BJ (cell line): ENCODE measurements around the gene DIP2C. TPM values are rescaled to one million over a fixed set of nuclear protein-coding genes. Genes with fewer than 3 reads are reported as not detected.

Experiments used
- CTCF ChIA-PET: fragments of 350-600 bp; formaldehyde crosslinking; extraction: SDS; loops from one replicate; lab custom pipeline; 2021; ENCODE audit warnings: antibody characterized with exemption, inconsistent platforms; lab: Yijun Ruan, JAX
- POLR2A ChIA-PET: fragments of 300-600 bp; sonication (Branson Sonifier 250); formaldehyde crosslinking; extraction: SDS; loops from one replicate; lab custom pipeline; 2021; ENCODE audit warnings: antibody characterized with exemption; lab: Charles Lee
- DNase-seq: peaks from one replicate; pipeline ENCODE4 v3.0.0-alpha.2; 2011; ENCODE audit warnings: low read depth
- H3K27me3 ChIP-seq: 2 replicates; pipeline ENCODE4 v1.6.0; 2011; ENCODE audit warnings: low read length; ENCODE audit not compliant: control insufficient read depth, insufficient read depth
- H3K36me3 ChIP-seq: 2 replicates; pipeline ENCODE4 v1.5.1; 2011; ENCODE audit warnings: low read length; ENCODE audit not compliant: control insufficient read depth, insufficient read depth
- H3K4me3 ChIP-seq: 2 replicates; pipeline ENCODE4 v1.5.1; 2011; ENCODE audit warnings: low read depth, mild to moderate bottlenecking, control low read depth, low read length
- polyA plus RNA-seq: library from polyadenylated mRNA; depleted of rRNA; stranded (reverse); fragments of >200 nt; gene quantifications from 2 replicates; pipeline ENCODE4 v1.2.3, GENCODE V29; 2011
- TF ChIP-seq, protein P1 (sequence below): IDR thresholded peaks from 2 replicates; pipeline ENCODE4 v1.5.1; 2011; ENCODE audit warnings: low read depth, mild to moderate bottlenecking, control low read depth, inconsistent platforms, low read length, moderate library complexity; ENCODE audit not compliant: insufficient read depth

The DIP2C gene
- polyA plus RNA-seq, 1 experiment, result 9.3 TPM

DNA sequence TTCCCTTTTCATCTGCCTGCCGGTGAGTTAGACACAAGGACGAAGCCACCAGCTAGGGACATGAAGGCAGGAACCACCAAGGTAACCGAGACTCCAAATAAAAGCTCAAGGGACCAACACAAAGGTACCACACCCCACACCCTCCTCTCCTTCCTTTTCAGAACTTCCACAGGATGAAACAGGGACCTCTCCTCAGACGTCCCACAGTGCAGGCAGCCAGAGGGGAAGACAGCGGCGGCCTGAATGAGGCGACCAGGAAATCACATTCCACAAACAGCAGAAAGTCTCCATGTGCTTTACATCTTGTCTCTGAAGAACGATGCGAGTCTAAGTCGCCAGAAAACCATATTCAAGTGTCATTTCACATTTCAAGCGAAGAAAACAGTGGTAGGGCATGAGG lies 97.8 kb downstream of the DIP2C start:
- H3K4me3 ChIP-seq, result no peak overlapping the region
- H3K27me3 ChIP-seq, result no peaks in the 10 kb centered on the region
- TF ChIP-seq, protein P1, sequence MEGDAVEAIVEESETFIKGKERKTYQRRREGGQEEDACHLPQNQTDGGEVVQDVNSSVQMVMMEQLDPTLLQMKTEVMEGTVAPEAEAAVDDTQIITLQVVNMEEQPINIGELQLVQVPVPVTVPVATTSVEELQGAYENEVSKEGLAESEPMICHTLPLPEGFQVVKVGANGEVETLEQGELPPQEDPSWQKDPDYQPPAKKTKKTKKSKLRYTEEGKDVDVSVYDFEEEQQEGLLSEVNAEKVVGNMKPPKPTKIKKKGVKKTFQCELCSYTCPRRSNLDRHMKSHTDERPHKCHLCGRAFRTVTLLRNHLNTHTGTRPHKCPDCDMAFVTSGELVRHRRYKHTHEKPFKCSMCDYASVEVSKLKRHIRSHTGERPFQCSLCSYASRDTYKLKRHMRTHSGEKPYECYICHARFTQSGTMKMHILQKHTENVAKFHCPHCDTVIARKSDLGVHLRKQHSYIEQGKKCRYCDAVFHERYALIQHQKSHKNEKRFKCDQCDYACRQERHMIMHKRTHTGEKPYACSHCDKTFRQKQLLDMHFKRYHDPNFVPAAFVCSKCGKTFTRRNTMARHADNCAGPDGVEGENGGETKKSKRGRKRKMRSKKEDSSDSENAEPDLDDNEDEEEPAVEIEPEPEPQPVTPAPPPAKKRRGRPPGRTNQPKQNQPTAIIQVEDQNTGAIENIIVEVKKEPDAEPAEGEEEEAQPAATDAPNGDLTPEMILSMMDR, result no peak
- DNase-seq, result no peak
- ChIA-PET POLR2A (no interaction called here), CTCF (no interaction called here)
- H3K36me3 ChIP-seq, result no peaks in the 10 kb centered on the region; the same call in 1 of the 2 replicates

DNA sequence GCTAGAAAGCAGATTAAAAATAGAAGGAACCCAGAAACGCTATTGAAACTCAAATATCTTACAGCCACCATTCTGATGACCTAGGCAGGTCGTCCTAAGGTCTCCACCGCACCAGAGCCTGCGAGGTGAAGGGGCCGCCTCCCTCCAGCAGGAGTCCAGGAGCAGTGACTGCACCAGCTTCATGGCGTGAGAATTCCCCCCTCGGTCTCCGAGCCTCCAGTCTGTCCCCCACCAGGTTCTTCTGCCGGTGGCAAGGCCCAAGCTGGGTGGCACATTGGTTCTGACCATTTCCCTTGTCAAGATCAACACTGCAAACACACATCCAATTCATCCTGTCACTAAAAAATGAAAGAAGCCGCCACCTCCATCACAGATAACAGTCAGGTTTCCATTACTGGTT lies 98.7 kb downstream of the DIP2C start:
- DNase-seq, result no peak
- CTCF ChIA-PET, result interaction anchor here (0.7 kb wide), 1 partner anchor 204 kb away, joined by 4 read pairs; no protein-coding TSS in a partner anchor
- no peaks in the 10 kb centered on the region for H3K27me3 ChIP-seq
- POLR2A ChIA-PET, result no interaction called here
- TF ChIP-seq, protein P1, result no peak
- no peak overlapping the region for H3K4me3 ChIP-seq
- no peaks in the 10 kb centered on the region; the same call in 1 of the 2 replicates for H3K36me3 ChIP-seq

DNA sequence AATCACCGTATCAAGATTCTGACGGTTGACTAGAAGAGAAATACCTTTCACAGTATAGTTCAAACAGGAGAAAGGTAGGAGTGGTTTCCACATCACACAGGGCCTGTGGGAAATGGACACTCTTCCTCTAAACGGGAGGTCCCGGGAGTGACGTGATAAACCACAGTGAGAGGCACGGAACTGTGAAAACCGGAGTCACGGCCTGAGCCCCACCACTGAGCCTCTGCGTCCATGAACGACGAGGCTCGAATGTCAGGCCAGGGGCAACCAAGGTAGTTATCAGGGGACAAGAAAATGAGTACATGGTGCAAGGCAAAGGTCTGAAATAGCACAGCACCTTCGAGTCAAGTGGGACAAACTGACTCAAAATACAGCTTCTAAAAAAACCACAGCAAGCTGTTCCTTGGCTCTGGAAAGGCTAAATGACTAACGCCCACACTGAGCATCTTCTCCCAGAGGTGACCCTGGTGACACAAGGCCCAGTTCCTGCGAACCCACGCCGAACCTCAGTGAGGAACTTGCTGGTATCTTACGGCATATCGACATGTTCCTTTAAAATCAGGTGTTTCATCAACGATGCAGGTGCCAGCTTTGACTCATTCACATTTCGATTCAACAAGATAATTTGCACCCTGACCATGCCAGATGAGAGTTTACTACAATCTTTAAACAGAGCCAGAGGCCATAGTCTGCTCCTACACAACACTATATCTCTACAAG lies 99.3 kb downstream of the DIP2C start:
- H3K27me3 ChIP-seq, result no peaks in the 10 kb centered on the region
- ChIA-PET CTCF (interaction anchor here (0.7 kb wide), 1 partner anchor 204 kb away, joined by 4 read pairs; no protein-coding TSS in a partner anchor), POLR2A (no interaction called here)
- no peak for DNase-seq
- H3K36me3 ChIP-seq, result no peaks in the 10 kb centered on the region; the same call in 1 of the 2 replicates
- no peak overlapping the region for H3K4me3 ChIP-seq
- TF ChIP-seq, protein P1, result no peak

DNA sequence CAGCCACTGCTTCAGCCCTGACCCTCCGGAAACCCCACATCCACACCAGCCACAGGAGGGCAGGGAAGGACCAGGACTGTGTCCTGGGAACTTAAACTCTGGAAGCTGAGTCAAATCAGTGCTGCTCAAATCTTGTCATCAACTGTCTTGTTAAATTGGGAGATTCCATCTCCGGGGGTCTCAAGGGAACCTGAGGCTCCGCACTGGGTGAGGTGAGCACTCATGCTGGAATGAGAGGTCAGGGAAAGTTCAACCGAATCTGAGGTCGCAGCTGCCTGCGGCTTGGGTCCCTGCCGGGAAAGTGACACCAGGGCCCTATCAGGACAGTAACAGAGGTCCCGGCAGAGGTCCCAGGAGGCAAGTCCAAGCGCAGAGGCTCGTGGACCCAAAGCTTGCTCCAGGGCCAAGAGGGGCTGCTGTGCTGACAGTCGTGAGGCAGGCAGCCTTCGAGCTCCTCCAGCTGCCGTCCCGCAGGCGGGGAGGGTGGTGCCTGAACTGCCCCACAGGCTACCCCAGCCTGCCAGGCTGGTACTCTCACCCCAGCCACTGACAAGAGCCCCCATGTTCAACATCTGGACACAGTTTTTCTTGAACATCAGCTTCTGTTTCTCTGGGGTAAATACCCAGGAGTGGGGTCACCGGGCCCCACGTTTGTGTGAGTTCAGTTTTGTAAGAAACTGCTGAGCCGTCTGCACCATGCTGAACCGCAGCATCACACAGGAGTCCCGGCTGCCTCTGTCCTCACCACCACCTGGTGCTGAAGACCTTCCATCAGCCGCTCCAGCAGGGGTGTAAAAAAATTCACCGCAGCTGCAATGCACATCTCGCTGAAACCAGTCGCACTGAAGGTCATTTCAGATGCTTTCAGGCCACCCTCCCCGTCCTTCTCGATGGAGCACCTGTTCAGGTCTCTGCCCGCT lies 101.0 kb downstream of the DIP2C start:
- Histone ChIP-seq H3K27me3 (no peaks in the 10 kb centered on the region), H3K4me3 (no peak overlapping the region), H3K36me3 (no peaks in the 10 kb centered on the region; the same call in 1 of the 2 replicates)
- CTCF ChIA-PET, result interaction anchor here (0.8 to 1.4 kb wide), 2 partner anchors 201 to 206 kb away, joined by 3 read pairs; no protein-coding TSS in a partner anchor
- DNase-seq, result no peak
- TF ChIP-seq, protein P1, result peak; percentile 41
- POLR2A ChIA-PET, result no interaction called here

DNA sequence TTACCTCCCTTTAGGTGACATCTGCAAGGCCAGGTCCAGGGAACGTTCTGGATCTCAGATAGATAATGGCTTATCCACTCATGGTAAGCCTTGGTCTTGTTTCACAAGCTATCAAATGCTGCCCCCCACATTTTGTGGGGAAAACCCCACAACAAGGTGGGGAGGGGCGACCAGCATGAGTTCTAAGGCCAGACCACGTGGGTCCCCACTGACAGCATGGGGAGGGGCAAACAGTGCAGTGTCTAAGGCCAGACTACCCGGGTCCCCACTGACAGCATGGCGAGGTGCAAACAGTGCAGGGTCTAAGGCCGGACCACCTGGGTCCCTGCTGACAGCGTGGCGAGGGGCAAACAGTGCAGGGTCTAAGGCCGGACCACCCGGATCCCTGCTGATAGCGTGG lies 102.8 kb downstream of the DIP2C start:
- Histone ChIP-seq H3K27me3 (no peaks in the 10 kb centered on the region), H3K36me3 (no peaks in the 10 kb centered on the region; the same call in 1 of the 2 replicates), H3K4me3 (no peak overlapping the region)
- ChIA-PET POLR2A (no interaction called here), CTCF (no interaction called here)
- no peak for DNase-seq
- TF ChIP-seq, protein P1, result no peak
